NB4 (cell line): ENCODE data around the gene RASGRP3.

Source experiments
- DNase-seq: peaks from one replicate; pipeline ENCODE4 v3.0.0; 2010; ENCODE audit warnings: low read depth
- H3K4me3 ChIP-seq: one replicate; pipeline ENCODE4 v1.5.1; 2011; ENCODE audit warnings: mild to moderate bottlenecking, low read depth, low read length, moderate library complexity
- MYC ChIP-seq: IDR thresholded peaks from 2 replicates; pipeline ENCODE4 v1.6.1; 2011; ENCODE audit warnings: low read depth, low read length
- POLR2A ChIP-seq: IDR thresholded peaks from 2 replicates; pipeline ENCODE4 v1.6.1; 2011; ENCODE audit warnings: mild to moderate bottlenecking; ENCODE audit not compliant: insufficient read length; ENCODE audit errors: extremely low read depth
- TF ChIP-seq, protein P1 (sequence below): IDR thresholded peaks from one replicate; pipeline ENCODE4 v1.5.1; 2012; ENCODE audit warnings: low read depth, low read length
- TF ChIP-seq, protein P2 (sequence below): IDR thresholded peaks from 2 replicates; pipeline ENCODE4 v1.6.1; 2011; ENCODE audit warnings: low read depth, low read length

The RASGRP3 gene

DNA sequence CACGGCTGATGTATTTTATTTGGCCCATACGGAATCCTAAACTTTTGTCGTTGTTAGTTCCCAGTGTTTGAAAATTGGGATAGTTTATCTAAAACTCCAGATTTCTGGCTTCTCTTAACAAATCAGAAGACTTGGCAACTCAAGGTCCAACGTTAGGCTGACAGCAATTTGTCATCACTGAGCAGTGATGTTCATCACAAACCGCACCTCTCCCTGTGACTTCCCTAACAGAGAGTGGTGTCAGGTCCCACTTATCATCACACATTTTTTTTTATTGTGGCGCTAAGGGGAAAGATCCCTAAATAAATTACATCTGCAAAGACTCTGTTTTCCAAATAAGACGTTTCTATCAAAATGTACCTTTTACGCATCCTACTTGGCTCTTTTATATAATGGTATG is 55.7 kb downstream of the RASGRP3 start:
- TF ChIP-seq, protein P1, sequence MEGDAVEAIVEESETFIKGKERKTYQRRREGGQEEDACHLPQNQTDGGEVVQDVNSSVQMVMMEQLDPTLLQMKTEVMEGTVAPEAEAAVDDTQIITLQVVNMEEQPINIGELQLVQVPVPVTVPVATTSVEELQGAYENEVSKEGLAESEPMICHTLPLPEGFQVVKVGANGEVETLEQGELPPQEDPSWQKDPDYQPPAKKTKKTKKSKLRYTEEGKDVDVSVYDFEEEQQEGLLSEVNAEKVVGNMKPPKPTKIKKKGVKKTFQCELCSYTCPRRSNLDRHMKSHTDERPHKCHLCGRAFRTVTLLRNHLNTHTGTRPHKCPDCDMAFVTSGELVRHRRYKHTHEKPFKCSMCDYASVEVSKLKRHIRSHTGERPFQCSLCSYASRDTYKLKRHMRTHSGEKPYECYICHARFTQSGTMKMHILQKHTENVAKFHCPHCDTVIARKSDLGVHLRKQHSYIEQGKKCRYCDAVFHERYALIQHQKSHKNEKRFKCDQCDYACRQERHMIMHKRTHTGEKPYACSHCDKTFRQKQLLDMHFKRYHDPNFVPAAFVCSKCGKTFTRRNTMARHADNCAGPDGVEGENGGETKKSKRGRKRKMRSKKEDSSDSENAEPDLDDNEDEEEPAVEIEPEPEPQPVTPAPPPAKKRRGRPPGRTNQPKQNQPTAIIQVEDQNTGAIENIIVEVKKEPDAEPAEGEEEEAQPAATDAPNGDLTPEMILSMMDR = no peak
- TF ChIP-seq MYC = no peak
- no peak for TF ChIP-seq POLR2A
- TF ChIP-seq, protein P2, sequence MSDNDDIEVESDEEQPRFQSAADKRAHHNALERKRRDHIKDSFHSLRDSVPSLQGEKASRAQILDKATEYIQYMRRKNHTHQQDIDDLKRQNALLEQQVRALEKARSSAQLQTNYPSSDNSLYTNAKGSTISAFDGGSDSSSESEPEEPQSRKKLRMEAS = no peak
- no peak for DNase-seq
- H3K4me3 ChIP-seq = no peak overlapping the region

DNA sequence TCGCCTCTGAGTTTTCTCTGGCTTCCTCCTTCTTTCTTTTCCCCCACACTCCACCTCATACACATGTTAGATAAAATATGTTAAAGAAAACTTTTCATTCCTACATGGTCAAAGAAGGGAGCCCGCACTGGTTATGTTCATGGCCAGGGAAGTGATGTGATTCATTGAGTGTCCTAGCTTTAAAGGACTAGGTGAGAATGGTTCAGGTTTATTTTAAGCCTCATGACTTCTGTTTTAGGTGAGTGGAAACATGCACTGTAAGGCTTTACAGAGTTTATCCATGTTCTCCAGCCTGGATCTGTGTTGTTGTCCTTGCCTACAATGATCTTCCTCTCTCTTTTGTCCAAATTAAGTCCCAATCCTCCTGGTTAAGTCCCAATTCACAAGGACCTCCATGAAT is 56.5 kb downstream of the RASGRP3 start:
- TF ChIP-seq, protein P2 = no peak
- TF ChIP-seq, protein P1 = no peak
- TF ChIP-seq POLR2A (no peak), MYC (no peak)
- DNase-seq = no peak
- H3K4me3 ChIP-seq = no peak overlapping the region

DNA sequence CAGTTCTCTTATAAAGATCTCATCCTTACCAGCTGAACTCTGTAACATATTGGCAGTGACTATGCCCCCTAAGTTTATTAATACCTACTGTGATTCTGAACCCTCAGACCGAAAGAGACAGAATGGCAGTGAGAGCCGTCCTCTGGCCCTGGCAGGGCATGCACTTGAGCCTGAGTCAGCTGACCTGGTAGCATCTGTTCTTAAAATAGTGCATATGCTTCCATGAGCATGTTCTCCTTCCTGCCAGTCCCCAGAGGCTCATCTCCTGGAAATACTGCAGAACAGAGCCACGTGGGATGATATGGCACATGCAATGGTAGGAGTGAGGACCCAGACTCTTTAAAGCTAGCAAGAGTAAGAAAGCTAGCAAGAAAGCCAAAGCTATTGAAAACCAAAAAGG is 59.0 kb downstream of the RASGRP3 start:
- H3K4me3 ChIP-seq = no peak overlapping the region
- DNase-seq = no peak
- TF ChIP-seq, protein P1 = no peak
- TF ChIP-seq MYC = no peak
- no peak for TF ChIP-seq POLR2A
- TF ChIP-seq, protein P2 = no peak

DNA sequence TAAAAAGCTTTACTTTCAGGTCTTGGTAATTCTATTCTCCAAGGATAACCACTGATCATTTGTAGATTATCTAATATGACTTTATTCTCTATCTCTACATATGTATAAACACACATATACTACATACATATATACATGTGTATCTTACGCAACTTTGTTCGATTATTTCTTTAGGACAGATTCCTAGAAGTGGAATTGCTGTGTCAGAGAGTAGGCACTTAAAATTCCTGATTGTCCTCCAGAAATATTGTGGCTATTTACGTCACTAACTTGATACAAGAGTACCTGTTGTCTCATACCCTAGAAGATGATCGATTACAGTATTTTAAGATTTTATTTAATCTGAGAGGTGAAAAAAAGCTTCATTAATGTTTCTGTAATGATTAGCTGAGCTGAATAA is 64.8 kb downstream of the RASGRP3 start:
- no peak overlapping the region for H3K4me3 ChIP-seq
- DNase-seq = no peak
- TF ChIP-seq POLR2A = no peak

DNA sequence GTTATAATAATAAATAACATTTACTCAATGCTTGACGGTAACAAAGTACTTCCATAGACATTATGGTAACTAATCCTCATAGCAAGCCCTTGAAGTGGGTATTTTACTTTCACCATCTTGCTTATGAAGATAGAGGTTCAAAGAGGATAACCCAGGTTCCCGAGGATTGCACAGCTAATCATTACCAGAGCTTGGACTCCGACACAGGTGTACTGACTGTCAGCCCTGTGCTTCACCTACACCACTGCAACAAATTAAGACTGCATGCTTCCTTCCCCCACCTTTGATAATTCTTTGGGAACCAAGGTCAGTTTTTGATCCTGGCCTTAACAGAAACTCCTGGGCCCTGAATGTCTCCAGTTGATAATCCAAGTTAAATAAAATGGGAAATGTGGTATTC is 73.8 kb downstream of the RASGRP3 start:
- TF ChIP-seq, protein P1 = no peak
- TF ChIP-seq POLR2A (no peak), MYC (no peak)
- TF ChIP-seq, protein P2 = no peak
- no peak for DNase-seq
- H3K4me3 ChIP-seq = no peak overlapping the region

DNA sequence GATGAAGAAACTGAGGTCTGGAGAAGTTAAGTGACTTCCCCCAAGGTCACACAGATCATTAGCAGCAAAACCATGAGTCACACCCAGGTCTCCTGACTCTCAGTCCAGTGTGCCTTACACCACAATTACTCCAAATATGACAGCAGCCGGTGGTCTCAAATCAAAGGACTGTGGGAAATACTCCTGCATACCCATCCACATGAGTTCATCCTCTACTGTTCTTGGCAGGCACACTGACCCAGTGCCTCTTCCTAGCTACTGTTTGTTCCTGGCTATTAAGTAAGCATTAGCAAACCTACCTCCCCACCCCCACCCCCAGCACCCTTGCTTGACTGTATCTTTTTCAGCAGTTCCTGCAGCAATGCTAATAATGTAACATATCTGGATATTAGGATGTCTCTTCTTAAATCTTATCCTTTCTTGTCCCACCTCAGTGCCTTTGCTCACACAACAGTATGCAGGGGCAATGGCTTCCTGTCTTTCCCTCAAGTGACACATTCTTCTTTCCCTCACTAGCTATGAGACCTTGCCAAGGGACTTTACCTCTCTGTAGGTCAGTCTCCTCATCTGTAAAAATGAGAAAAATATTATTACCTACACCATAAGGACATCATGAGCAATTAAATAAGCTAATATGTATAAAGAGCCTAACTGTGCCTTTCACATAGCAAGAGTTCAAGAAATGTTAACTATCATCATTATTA is 76.5 kb downstream of the RASGRP3 start:
- DNase-seq = peak; percentile 56
- no peak overlapping the region for H3K4me3 ChIP-seq

More for the DNA sequence above, 76.5 kb downstream of the RASGRP3 start:
- no peak for TF ChIP-seq POLR2A
- no peak for TF ChIP-seq MYC
- TF ChIP-seq, protein P1 = no peak
- TF ChIP-seq, protein P2 = no peak
